H9 (cell line): ENCODE results near the gene DUOX1. TPM values are rescaled to one million over a fixed set of nuclear protein-coding genes. Genes with fewer than 3 reads are reported as not detected.

Experiments used
- DNase-seq: peaks from one replicate; pipeline ENCODE4 v3.0.0-alpha.2; 2017
- H2AFZ ChIP-seq: one replicate; pipeline ENCODE4 v1.6.1; 2013; ENCODE audit warnings: mild to moderate bottlenecking, low read length, control low read depth, moderate library complexity
- H2AK5ac ChIP-seq: 2 replicates; pipeline ENCODE4 v1.6.1; 2013; ENCODE audit warnings: low read length, control low read depth, mixed read lengths; ENCODE audit not compliant: insufficient read length
- H2BK120ac ChIP-seq: one replicate; pipeline ENCODE4 v1.6.1; 2013; ENCODE audit warnings: low read depth, mild to moderate bottlenecking, low read length, control low read depth, inconsistent platforms; ENCODE audit not compliant: poor library complexity, severe bottlenecking
- H2BK12ac ChIP-seq: 2 replicates; pipeline ENCODE4 v1.6.1; 2013; ENCODE audit warnings: low read length, control low read depth, mixed read lengths, low read depth; ENCODE audit not compliant: insufficient read length
- H2BK15ac ChIP-seq: 2 replicates; pipeline ENCODE4 v1.6.1; 2013; ENCODE audit warnings: low read depth, low read length, control low read depth
- H2BK20ac ChIP-seq: one replicate; pipeline ENCODE4 v1.6.1; 2013; ENCODE audit warnings: low read depth, mild to moderate bottlenecking, low read length, control low read depth, inconsistent platforms; ENCODE audit not compliant: poor library complexity, severe bottlenecking
- H2BK5ac ChIP-seq: 2 replicates; pipeline ENCODE4 v1.6.1; 2013; ENCODE audit warnings: low read length, control low read depth, mixed read lengths; ENCODE audit not compliant: insufficient read length
- H3K14ac ChIP-seq: 2 replicates; pipeline ENCODE4 v1.6.1; 2013; ENCODE audit warnings: low read length, control low read depth; ENCODE audit not compliant: insufficient read depth
- H3K18ac ChIP-seq: 2 replicates; pipeline ENCODE4 v1.6.1; 2013; ENCODE audit warnings: low read depth, mild to moderate bottlenecking, mixed read lengths, low read length, control low read depth; ENCODE audit not compliant: insufficient read length
- H3K23ac ChIP-seq: 2 replicates; pipeline ENCODE4 v1.6.1; 2013; ENCODE audit warnings: low read length, control low read depth, mixed read lengths, low read depth; ENCODE audit not compliant: insufficient read length
- H3K23me2 ChIP-seq: 2 replicates; pipeline ENCODE4 v1.6.1; 2013; ENCODE audit warnings: low read depth, mild to moderate bottlenecking, mixed read lengths, low read length, control low read depth; ENCODE audit not compliant: insufficient read length, poor library complexity, severe bottlenecking
- H3K27ac ChIP-seq: 2 replicates; pipeline ENCODE4 v1.5.1; 2013; ENCODE audit warnings: low read length, control low read depth, mixed read lengths, low read depth; ENCODE audit not compliant: insufficient read length
- H3K27me3 ChIP-seq: 2 replicates; pipeline ENCODE4 v1.6.1; 2013; ENCODE audit warnings: low read length, control low read depth, inconsistent platforms; ENCODE audit not compliant: insufficient read depth
- H3K4ac ChIP-seq: 2 replicates; pipeline ENCODE4 v1.6.1; 2013; ENCODE audit warnings: low read depth, mild to moderate bottlenecking, control low read depth, inconsistent platforms, low read length, moderate library complexity
- H3K4me1 ChIP-seq: 2 replicates; pipeline ENCODE4 v1.6.1; 2013; ENCODE audit warnings: low read length, control low read depth, inconsistent platforms; ENCODE audit not compliant: insufficient read depth
- H3K4me2 ChIP-seq: 2 replicates; pipeline ENCODE4 v1.6.1; 2013; ENCODE audit warnings: low read length, control low read depth, mixed read lengths; ENCODE audit not compliant: insufficient read length, insufficient read depth
- H3K56ac ChIP-seq: 2 replicates; pipeline ENCODE4 v1.6.1; 2013; ENCODE audit warnings: low read depth, mild to moderate bottlenecking, mixed read lengths, low read length, control low read depth; ENCODE audit not compliant: insufficient read length
- H3K79me1 ChIP-seq: 2 replicates; pipeline ENCODE4 v1.6.1; 2013; ENCODE audit warnings: low read depth, mild to moderate bottlenecking, moderate library complexity, low read length, control low read depth, inconsistent platforms; ENCODE audit not compliant: insufficient read depth, poor library complexity, severe bottlenecking
- H3K79me2 ChIP-seq: 2 replicates; pipeline ENCODE4 v1.6.1; 2013; ENCODE audit warnings: low read length, control low read depth, inconsistent platforms; ENCODE audit not compliant: insufficient read depth
- H3K9ac ChIP-seq: 2 replicates; pipeline ENCODE4 v1.6.1; 2013; ENCODE audit warnings: low read length, control low read depth, mixed read lengths; ENCODE audit not compliant: insufficient read length; ENCODE audit errors: extremely low read depth
- H3K9me3 ChIP-seq: one replicate; pipeline ENCODE4 v1.6.1; 2013; ENCODE audit warnings: low read depth, low read length, inconsistent platforms; ENCODE audit not compliant: control insufficient read depth
- H3T11ph ChIP-seq: one replicate; pipeline ENCODE4 v1.6.1; 2013; ENCODE audit warnings: mild to moderate bottlenecking, low read length, control low read depth, inconsistent platforms
- H4K20me1 ChIP-seq: one replicate; pipeline ENCODE4 v1.6.1; 2013; ENCODE audit not compliant: control insufficient read depth, insufficient read length, insufficient read depth
- H4K5ac ChIP-seq: 2 replicates; pipeline ENCODE4 v1.6.1; 2013; ENCODE audit warnings: low read depth, mild to moderate bottlenecking, mixed read lengths, low read length, control low read depth; ENCODE audit not compliant: insufficient read length
- H4K8ac ChIP-seq: replicated peaks from 2 replicates; pipeline ENCODE4 v1.6.1; 2013; ENCODE audit warnings: low read length, control low read depth, mixed read lengths, low read depth; ENCODE audit not compliant: insufficient read length
- H4K91ac ChIP-seq: 2 replicates; pipeline ENCODE4 v1.6.1; 2013; ENCODE audit warnings: low read depth, mild to moderate bottlenecking, moderate library complexity, mixed read lengths, low read length, control low read depth; ENCODE audit not compliant: insufficient read length
- H3K27ac Mint-ChIP-seq, 3 experiments: 2 replicates in 2 of 3; 3 replicates in 1 of 3; pipeline ENCODE4 v1.8.0; 2020 to 2021; ENCODE audit warnings: mixed read lengths in 3 of 3, mild to moderate bottlenecking in 1 of 3, moderate library complexity in 1 of 3
- H3K27me3 Mint-ChIP-seq: 2 replicates; pipeline ENCODE4 v1.8.0; 2021; ENCODE audit warnings: low read depth, mild to moderate bottlenecking, moderate library complexity, mixed read lengths
- H3K36me3 Mint-ChIP-seq, 3 experiments: 2 replicates in 2 of 3; 3 replicates in 1 of 3; pipeline ENCODE4 v1.8.0; 2020 to 2021; ENCODE audit warnings: low read depth in 3 of 3, mixed read lengths in 3 of 3; ENCODE audit not compliant: insufficient read depth in 1 of 3
- H3K4me1 Mint-ChIP-seq, 2 experiments: 2 replicates each; pipeline ENCODE4 v1.8.0; 2020; ENCODE audit warnings: mixed read lengths in 2 of 2
- H3K4me3 Mint-ChIP-seq, 2 experiments: 2 replicates in 1 of 2; 3 replicates in 1 of 2; pipeline ENCODE4 v1.8.0; 2020 to 2021; ENCODE audit warnings: mild to moderate bottlenecking in 2 of 2, mixed read lengths in 2 of 2, moderate library complexity in 1 of 2
- H3K9me3 Mint-ChIP-seq, 2 experiments: 2 replicates in 1 of 2; 3 replicates in 1 of 2; pipeline ENCODE4 v1.8.0; 2020; ENCODE audit warnings: mild to moderate bottlenecking in 2 of 2, mixed read lengths in 2 of 2, moderate library complexity in 1 of 2
- CTCF ChIP-seq: fragments of 200-600 bp; sonication (generic); conservative IDR thresholded peaks from 3 replicates; pipeline ENCODE4 v1.8.0; 2021; ENCODE audit warnings: antibody characterized with exemption, mild to moderate bottlenecking
- WGBS: extraction: QIAGEN DNeasy Blood & Tissue Kit; methylation state at CpG from one replicate; pipeline ENCODE4 v1.1.7; 2013; ENCODE audit warnings: missing lambda C conversion rate, low lambda C conversion rate, mixed read lengths; ENCODE audit not compliant: insufficient read length; ENCODE audit errors: extremely low coverage; 5-methylcytosine and 5-hydroxymethylcytosine counted together
- total RNA-seq: library from RNA; stranded (reverse); gene quantifications from 2 replicates; pipeline ENCODE4 v1.2.1, GENCODE V29; 2021

The DUOX1 gene
- total RNA-seq, 1 experiment from 2014 or later, result 2.6 TPM

- H4K8ac ChIP-seq, result no peak overlapping the region
- no CpG with 5 or more reads among the region's 3 CpGs for WGBS
- no peak overlapping the region for H3K23ac ChIP-seq
- no peak for TF ChIP-seq CTCF
- no peak overlapping the region for H2AK5ac ChIP-seq
- H3K4me1 ChIP-seq, result peaks cover 5% of the 10 kb centered on the region
- no peaks in the 10 kb centered on the region for H3K9me3 ChIP-seq
- no peak overlapping the region for H2BK12ac ChIP-seq
- H3K4me3 Mint-ChIP-seq, result no peak overlapping the region
- H3K4me2 ChIP-seq, result no peak overlapping the region
- H2BK120ac ChIP-seq, result no peak overlapping the region
- H3K18ac ChIP-seq, result no peak overlapping the region
- no peaks in the 10 kb centered on the region; a peak in 1 of 5 replicates for H3K9me3 Mint-ChIP-seq
- H2AFZ ChIP-seq, result no peak overlapping the region
- no peaks in the 10 kb centered on the region for H3K27me3 Mint-ChIP-seq
- H3K4me1 Mint-ChIP-seq, result peaks cover 22 to 24% of the 10 kb centered on the region in 2 experiments
- no peak overlapping the region for H3K4ac ChIP-seq
- H2BK5ac ChIP-seq, result no peak overlapping the region
- H3K79me2 ChIP-seq, result no peaks in the 10 kb centered on the region; the same call in 1 of the 2 replicates
- DNase-seq, result no peak
- H3K79me1 ChIP-seq, result no peaks in the 10 kb centered on the region
- H2BK20ac ChIP-seq, result no peak overlapping the region
- no peaks in the 10 kb centered on the region for H3K27me3 ChIP-seq
- H3K27ac Mint-ChIP-seq, result no peak overlapping the region; a peak in 1 of 7 replicates
- no peak overlapping the region for H4K5ac ChIP-seq
- no peak overlapping the region for H3K14ac ChIP-seq
- no peak overlapping the region for H3K56ac ChIP-seq
- no peak overlapping the region for H3K27ac ChIP-seq
- H3K9ac ChIP-seq, result no peak overlapping the region
- H3K36me3 Mint-ChIP-seq, result peaks cover 28 to 36% (median 35%) of the 10 kb centered on the region in 3 experiments; a peak in 6 of 7 replicates
- H2BK15ac ChIP-seq, result no peak overlapping the region
- no peaks in the 10 kb centered on the region for H4K20me1 ChIP-seq
- no peak overlapping the region for H4K91ac ChIP-seq
- H3K23me2 ChIP-seq, result no peaks in the 10 kb centered on the region
- H3T11ph ChIP-seq, result no peak overlapping the region
These were observed 47.5 kb downstream of the DUOX1 start for GRCh38 chr15:45177285-45177684.
